NCI-H460 (cell line): ENCODE measurements around the gene MPC2. TPM values are rescaled to one million over a fixed set of nuclear protein-coding genes. Genes with fewer than 3 reads are reported as not detected.

Experiments
- total RNA-seq: library from RNA; depleted of rRNA; stranded (reverse); fragments of >200 nt; shearing (Covaris generic); gene quantifications from 2 replicates; pipeline ENCODE4 v1.2.3, GENCODE V29; 2014; rRNA removed

Gene MPC2
- total RNA-seq, 1 experiment from 2014 or later, result 80.3 TPM

Other genes with a start within 250 kb of the MPC2 start
- gene MPZL1, start 215.1 kb downstream of the MPC2 start, total RNA-seq, result 103 and 106 TPM in 2 replicates
- gene ADCY10, start 22.9 kb downstream of the MPC2 start, total RNA-seq, result 0.72 TPM in 1 of 2 replicates, not detected in the other
- gene DCAF6, start 389 bp downstream of the MPC2 start, total RNA-seq, result 41.5 and 46.2 TPM in 2 replicates
- gene GPR161, start 199.9 kb upstream of the MPC2 start, total RNA-seq, result 2.1 and 2.8 TPM in 2 replicates
- gene TIPRL, start 241.9 kb upstream of the MPC2 start, total RNA-seq, result 76.0 and 77.7 TPM in 2 replicates